ENCODE results near the gene NKD1.

DNA sequence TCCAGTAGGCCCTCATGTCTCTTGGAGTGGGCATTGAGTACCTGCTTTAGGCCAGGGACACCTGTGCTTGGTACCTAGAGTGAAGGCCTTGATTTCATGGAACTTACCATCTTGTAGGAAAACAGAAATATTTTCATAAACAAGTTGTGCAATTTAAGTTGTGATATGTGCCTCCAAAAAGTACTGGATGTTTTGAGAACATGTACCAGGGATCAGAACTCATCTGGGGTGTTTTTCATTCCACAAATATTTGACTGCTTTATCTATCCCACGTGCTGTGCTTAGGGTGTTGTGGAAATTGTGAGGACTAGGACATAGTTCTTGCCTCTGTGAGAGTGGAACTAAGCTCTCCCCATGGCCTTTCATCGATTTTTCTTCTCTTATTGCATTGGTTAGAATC is 8.8 kb downstream of the NKD1 start:
- no peak for TF ChIP-seq POLR2A (IDR thresholded peaks at IDR 0.05; ENCODE audit: low read depth)
- TF ChIP-seq, protein P1, sequence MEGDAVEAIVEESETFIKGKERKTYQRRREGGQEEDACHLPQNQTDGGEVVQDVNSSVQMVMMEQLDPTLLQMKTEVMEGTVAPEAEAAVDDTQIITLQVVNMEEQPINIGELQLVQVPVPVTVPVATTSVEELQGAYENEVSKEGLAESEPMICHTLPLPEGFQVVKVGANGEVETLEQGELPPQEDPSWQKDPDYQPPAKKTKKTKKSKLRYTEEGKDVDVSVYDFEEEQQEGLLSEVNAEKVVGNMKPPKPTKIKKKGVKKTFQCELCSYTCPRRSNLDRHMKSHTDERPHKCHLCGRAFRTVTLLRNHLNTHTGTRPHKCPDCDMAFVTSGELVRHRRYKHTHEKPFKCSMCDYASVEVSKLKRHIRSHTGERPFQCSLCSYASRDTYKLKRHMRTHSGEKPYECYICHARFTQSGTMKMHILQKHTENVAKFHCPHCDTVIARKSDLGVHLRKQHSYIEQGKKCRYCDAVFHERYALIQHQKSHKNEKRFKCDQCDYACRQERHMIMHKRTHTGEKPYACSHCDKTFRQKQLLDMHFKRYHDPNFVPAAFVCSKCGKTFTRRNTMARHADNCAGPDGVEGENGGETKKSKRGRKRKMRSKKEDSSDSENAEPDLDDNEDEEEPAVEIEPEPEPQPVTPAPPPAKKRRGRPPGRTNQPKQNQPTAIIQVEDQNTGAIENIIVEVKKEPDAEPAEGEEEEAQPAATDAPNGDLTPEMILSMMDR (IDR thresholded peaks at IDR 0.05) = no peak
- no peak for TF ChIP-seq EP300 (IDR thresholded peaks at IDR 0.05)
- TF ChIP-seq POLR2AphosphoS5 (IDR thresholded peaks at IDR 0.05) = peak in 1 of 2 donors; percentile 21
